GM23338 (cell line): Measurements from ENCODE around the gene DUSP8. TPM values are rescaled to one million over a fixed set of nuclear protein-coding genes. Genes with fewer than 3 reads are reported as not detected.
"Not testable (repeated sequence)": the region's sequence is repeated elsewhere in the genome, so short reads cannot be mapped to it uniquely, and the experiment has no call there.

Experiments used
- ATAC-seq: fragments of 200-7000 bp; cut with Tn5 transposase; 3 replicates; pipeline ENCODE4 v1.9.1; 2020
- DNase-seq: peaks from one replicate; pipeline ENCODE4 v3.0.0-alpha.2; 2015; ENCODE audit warnings: low spot score
- H2AFZ ChIP-seq: fragments of 200-600 bp; sonication (generic); 2 replicates; pipeline ENCODE4 v1.8.0; 2016; ENCODE audit warnings: antibody characterized with exemption, mild to moderate bottlenecking, moderate library complexity
- H3F3A ChIP-seq: fragments of 200-600 bp; sonication (generic); replicated peaks from 2 replicates; pipeline ENCODE4 v1.8.0; 2017; ENCODE audit warnings: antibody characterized with exemption, mixed run types, low read depth
- H3K27ac ChIP-seq: fragments of 200-600 bp; sonication (generic); 2 replicates; pipeline ENCODE4 v1.6.1; 2016; ENCODE audit warnings: low read depth
- H3K27me3 ChIP-seq: fragments of 200-600 bp; sonication (generic); 2 replicates; pipeline ENCODE4 v1.8.0; 2016; ENCODE audit warnings: mild to moderate bottlenecking, mixed run types, moderate library complexity; ENCODE audit not compliant: insufficient read depth
- H3K36me3 ChIP-seq: fragments of 200-600 bp; sonication (generic); 2 replicates; pipeline ENCODE4 v1.8.0; 2016; ENCODE audit warnings: mild to moderate bottlenecking; ENCODE audit not compliant: insufficient read depth
- H3K4me1 ChIP-seq: fragments of 200-600 bp; sonication (generic); 2 replicates; pipeline ENCODE4 v1.8.0; 2016; ENCODE audit warnings: mild to moderate bottlenecking, moderate library complexity; ENCODE audit not compliant: insufficient read depth
- H3K4me2 ChIP-seq: fragments of 200-600 bp; sonication (generic); 2 replicates; pipeline ENCODE4 v1.7.1; 2017; ENCODE audit warnings: mixed run types
- H3K4me3 ChIP-seq: fragments of 200-600 bp; sonication (generic); 2 replicates; pipeline ENCODE4 v1.6.1; 2016; ENCODE audit warnings: mixed run types
- H3K79me2 ChIP-seq: fragments of 200-600 bp; sonication (generic); replicated peaks from 2 replicates; pipeline ENCODE4 v1.8.0; 2017; ENCODE audit warnings: mild to moderate bottlenecking; ENCODE audit not compliant: insufficient read depth
- H3K9me2 ChIP-seq: fragments of 200-600 bp; sonication (generic); 2 replicates; pipeline ENCODE4 v1.8.0; 2017; ENCODE audit not compliant: insufficient read depth
- H4K20me1 ChIP-seq: fragments of 200-600 bp; sonication (generic); replicated peaks from 2 replicates; pipeline ENCODE4 v1.8.0; 2017; ENCODE audit warnings: mild to moderate bottlenecking; ENCODE audit not compliant: insufficient read depth
- H3K27ac Mint-ChIP-seq: 2 replicates; pipeline ENCODE4 v1.8.0; 2020; ENCODE audit warnings: inconsistent platforms, mild to moderate bottlenecking, moderate library complexity, mixed read lengths
- H3K27me3 Mint-ChIP-seq: 3 replicates; pipeline ENCODE4 v1.8.0; 2022; ENCODE audit warnings: low read depth, mild to moderate bottlenecking, moderate library complexity, mixed read lengths, inconsistent platforms; ENCODE audit not compliant: insufficient read depth, poor library complexity
- H3K36me3 Mint-ChIP-seq: 3 replicates; pipeline ENCODE4 v1.8.0; 2021; ENCODE audit warnings: low read depth, mild to moderate bottlenecking, inconsistent platforms, moderate library complexity, mixed read lengths
- H3K4me1 Mint-ChIP-seq: 3 replicates; pipeline ENCODE4 v1.8.0; 2020; ENCODE audit warnings: mild to moderate bottlenecking, inconsistent platforms, mixed read lengths
- H3K4me3 Mint-ChIP-seq: 3 replicates; pipeline ENCODE4 v1.8.0; 2021; ENCODE audit warnings: moderate library complexity, mild to moderate bottlenecking, inconsistent platforms, mixed read lengths
- H3K9me3 Mint-ChIP-seq: 3 replicates; pipeline ENCODE4 v1.8.0; 2020; ENCODE audit warnings: moderate library complexity, mild to moderate bottlenecking, inconsistent platforms, mixed read lengths
- CREB1 ChIP-seq: fragments of 250-450 bp; sonication (Bioruptor Pico); IDR thresholded peaks from 2 replicates; pipeline ENCODE4 v1.5.0; 2020; ENCODE audit warnings: low read depth, mild to moderate bottlenecking, moderate library complexity
- CTCF ChIP-seq, 2 experiments: fragments of 200-600 bp in 1 of 2; sonication (generic) in 1 of 2; conservative IDR thresholded peaks; 2 replicates each; pipeline versions ENCODE4 v1.5.1 to v1.6.1; 2016 to 2017; ENCODE audit warnings: antibody characterized with exemption in 2 of 2, low read depth in 2 of 2, mild to moderate bottlenecking in 2 of 2, moderate library complexity in 1 of 2
- EZH2 ChIP-seq: fragments of 200-600 bp; sonication (generic); IDR thresholded peaks from one replicate; pipeline ENCODE4 v1.8.0; 2017; ENCODE audit warnings: antibody characterized with exemption, mild to moderate bottlenecking, low read depth; ENCODE audit not compliant: unreplicated experiment
- JUNB ChIP-seq: IDR thresholded peaks from one replicate; pipeline ENCODE4 v1.6.1; 2016; ENCODE audit warnings: antibody characterized with exemption; ENCODE audit not compliant: unreplicated experiment
- REST ChIP-seq: IDR thresholded peaks from one replicate; pipeline ENCODE4 v1.6.1; 2018; ENCODE audit warnings: antibody characterized with exemption; ENCODE audit not compliant: unreplicated experiment
- STAT1 ChIP-seq: IDR thresholded peaks from one replicate; pipeline ENCODE4 v1.6.1; 2016; ENCODE audit warnings: antibody characterized with exemption; ENCODE audit not compliant: unreplicated experiment
- ZNF114 ChIP-seq: fragments of 250-450 bp; sonication (Bioruptor Pico); IDR thresholded peaks from 2 replicates; pipeline ENCODE4 v1.5.0; 2020; ENCODE audit warnings: mild to moderate bottlenecking, moderate library complexity
- ZNF331 ChIP-seq: fragments of 250-450 bp; sonication (Bioruptor Pico); IDR thresholded peaks from 2 replicates; pipeline ENCODE4 v1.5.0; 2020; ENCODE audit warnings: low read depth, mild to moderate bottlenecking, moderate library complexity
- ZNF462 ChIP-seq: fragments of 250-450 bp; sonication (Bioruptor Pico); IDR thresholded peaks from 2 replicates; pipeline ENCODE4 v1.5.0; 2020; ENCODE audit warnings: mild to moderate bottlenecking, moderate library complexity
- polyA plus RNA-seq: library from polyadenylated mRNA; unstranded; fragments of >200 nt; fragmentation: Nextera tagmentation; extraction: Ambion mirVana; gene quantifications from 2 replicates; pipeline ENCODE4 v1.2.1, GENCODE V29; 2016
- total RNA-seq: library from RNA; depleted of rRNA; stranded (reverse); fragments of >200 nt; shearing (Covaris generic); gene quantifications from 2 replicates; pipeline ENCODE4 v1.2.3, GENCODE V29; 2014

Gene DUSP8
- total and polyA plus RNA-seq, 2 experiments from 2014 or later, result 1.1 TPM

- H3K4me1 ChIP-seq, result peaks cover 18% of the 10 kb centered on the region
- not testable (repeated sequence) for DNase-seq, H4K20me1 ChIP-seq, H3K27ac Mint-ChIP-seq, H3K9me2 ChIP-seq, H3K4me3 ChIP-seq, H3K79me2 ChIP-seq, H3K27me3 ChIP-seq, H3K36me3 Mint-ChIP-seq, H3K4me2 ChIP-seq, H3K27ac ChIP-seq, H2AFZ ChIP-seq, H3K4me3 Mint-ChIP-seq, H3K36me3 ChIP-seq, ATAC-seq
- peaks cover 15% of the 10 kb centered on the region for H3K27me3 Mint-ChIP-seq
- H3K4me1 Mint-ChIP-seq, result peaks cover 28% of the 10 kb centered on the region
- peaks cover 22% of the 10 kb centered on the region; the same call in 2 of the 3 replicates for H3K9me3 Mint-ChIP-seq
- H3F3A ChIP-seq, result peaks cover 13% of the 10 kb centered on the region; the same call in 1 of the 2 replicates
These were observed 26.3 kb upstream of the DUSP8 start for GRCh38 chr11:1598406-1598805.

- H3K36me3 Mint-ChIP-seq, result peaks cover 5% of the 10 kb centered on the region; the same call in 1 of the 3 replicates
- ATAC-seq (no peak), DNase-seq (no peak)
- H4K20me1 ChIP-seq, result no peaks in the 10 kb centered on the region
- H3K27me3 Mint-ChIP-seq, result peaks cover 15% of the 10 kb centered on the region
- H3F3A ChIP-seq, result peaks cover 13% of the 10 kb centered on the region; the same call in 1 of the 2 replicates
- peaks cover 28% of the 10 kb centered on the region for H3K4me1 Mint-ChIP-seq
- no peak within 1 kb of the TSS; the same call in 2 of the 3 replicates for H3K4me3 Mint-ChIP-seq
- no peak within 1 kb of the TSS for H3K27ac ChIP-seq
- no peaks in the 10 kb centered on the region for H3K9me2 ChIP-seq
- peak within 1 kb of the TSS; percentile 73 for H2AFZ ChIP-seq
- no peaks in the 10 kb centered on the region for H3K79me2 ChIP-seq
- H3K27ac Mint-ChIP-seq, result no peak within 1 kb of the TSS
- H3K27me3 ChIP-seq, result no peaks in the 10 kb centered on the region
- H3K36me3 ChIP-seq, result no peaks in the 10 kb centered on the region
- peak within 1 kb of the TSS; percentile 70 for H3K4me2 ChIP-seq
- H3K4me3 ChIP-seq, result no peak within 1 kb of the TSS
- peaks cover 22% of the 10 kb centered on the region; the same call in 2 of the 3 replicates for H3K9me3 Mint-ChIP-seq
- H3K4me1 ChIP-seq, result peaks cover 18% of the 10 kb centered on the region
- TF ChIP-seq JUNB, result no peak
- TF ChIP-seq ZNF331 (CRISPR knock-in tag), result no peak
- TF ChIP-seq ZNF114, result no peak
- TF ChIP-seq ZNF462, result no peak
- no peak for TF ChIP-seq CTCF (conservative IDR thresholded peaks at IDR 0.05; ENCODE audit: low read depth in 2 of 2)
- TF ChIP-seq REST, result no peak
- TF ChIP-seq STAT1, result no peak
- no peak for TF ChIP-seq CREB1
- TF ChIP-seq EZH2, result no peak
These were observed 25.9 kb upstream of the DUSP8 start, which contains the start of gene KRTAP5-2 for GRCh38 chr11:1597994-1598380. TSS of gene KRTAP5-2 (minus strand) at chr11:1598294. CDS start at chr11:1598250, 44 bp downstream.
